RWPE1 (cell line): Measurements from ENCODE around the gene PDE6D.

Source experiments
- CTCF ChIA-PET: fragments of 350-600 bp; sonication (Branson Sonifier 250); formaldehyde crosslinking; extraction: SDS; loops from one replicate; lab custom pipeline; 2021; lab: Yijun Ruan, JAX
- POLR2A ChIA-PET: fragments of 400-600 bp; formaldehyde crosslinking; extraction: SDS; loops from one replicate; lab custom pipeline; 2020; ENCODE audit warnings: antibody characterized with exemption; ENCODE audit not compliant: low non-redundant PET; lab: Yijun Ruan, JAX
- DNase-seq: peaks from one replicate; pipeline ENCODE4 v3.0.0; 2012; ENCODE audit warnings: low spot score
- H3K27ac ChIP-seq: fragments of 450-650 bp; 2 replicates; pipeline ENCODE4 v1.5.1; 2017
- CTCF ChIP-seq: fragments of 450-650 bp; conservative IDR thresholded peaks from 2 replicates; pipeline ENCODE4 v1.5.1; 2017; ENCODE audit warnings: low read depth, mild to moderate bottlenecking

The PDE6D gene

GRCh38 chr2:231780123-231780908, 766 bp downstream of the PDE6D start:
- ChIA-PET POLR2A (interaction anchor here (0.6 kb wide), 1 partner anchor 1567 kb away, joined by 3 read pairs; no protein-coding TSS in a partner anchor), CTCF (no interaction called here)
- TF ChIP-seq CTCF, result no peak
- H3K27ac ChIP-seq, result peak overlapping the region; percentile 85
- peak; percentile 30 for DNase-seq

GRCh38 chr2:231769170-231770136, 11.6 kb downstream of the PDE6D start:
- no peak for DNase-seq
- CTCF ChIA-PET, result no interaction called here
- POLR2A ChIA-PET, result no interaction called here
- no peak overlapping the region for H3K27ac ChIP-seq
- TF ChIP-seq CTCF, result no peak

DNA sequence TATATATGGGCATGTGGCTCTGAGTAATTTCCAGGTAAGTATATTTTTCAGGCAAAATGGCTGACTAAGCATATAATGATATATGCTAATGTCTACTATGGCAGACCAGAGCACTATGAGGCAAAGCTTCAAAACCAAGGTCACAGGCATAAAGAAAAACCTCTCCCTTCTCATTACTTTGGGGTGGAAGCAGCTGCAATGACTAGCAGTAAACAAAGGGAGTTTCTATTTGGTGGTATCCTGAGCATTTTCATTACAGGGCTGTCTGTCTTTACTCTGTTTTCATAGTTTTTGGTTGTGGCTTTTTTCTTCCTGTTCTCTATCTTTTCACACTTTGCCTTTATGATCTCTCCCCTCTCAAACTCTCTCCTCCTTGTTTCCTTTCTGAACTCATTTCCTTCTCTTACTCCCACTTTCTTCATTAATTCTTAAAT, 15.6 kb downstream of the PDE6D start:
- H3K27ac ChIP-seq, result no peak overlapping the region
- ChIA-PET POLR2A (no interaction called here), CTCF (no interaction called here)
- DNase-seq, result no peak
- no peak for TF ChIP-seq CTCF

DNA sequence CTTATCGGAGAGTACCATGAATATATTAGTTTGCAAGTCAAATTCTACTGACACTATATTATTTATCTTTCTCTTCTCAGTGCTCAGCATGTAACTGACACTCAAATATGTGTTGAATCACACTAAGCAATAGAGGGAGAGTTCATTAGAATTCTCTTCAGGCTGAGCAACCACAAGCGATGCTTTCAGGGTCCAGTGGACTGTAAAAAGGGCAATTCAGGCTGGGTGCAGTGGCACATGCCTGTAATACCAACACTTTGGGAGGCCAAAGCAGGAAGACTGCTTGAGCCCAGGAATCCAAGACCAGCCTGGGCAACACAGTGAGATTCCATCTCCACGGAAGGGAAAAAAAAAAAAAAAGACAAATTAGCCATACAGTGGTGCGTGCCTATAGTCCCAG, 16.3 kb downstream of the PDE6D start:
- ChIA-PET POLR2A (no interaction called here), CTCF (no interaction called here)
- no peak for DNase-seq
- no peak overlapping the region for H3K27ac ChIP-seq
- TF ChIP-seq CTCF, result no peak

- no peak for TF ChIP-seq CTCF
- no peak for DNase-seq
- POLR2A ChIA-PET, result no interaction called here
- CTCF ChIA-PET, result no interaction called here
- H3K27ac ChIP-seq, result no peak overlapping the region
These were observed 17.0 kb downstream of the PDE6D start for GRCh38 chr2:231764124-231764523.

DNA sequence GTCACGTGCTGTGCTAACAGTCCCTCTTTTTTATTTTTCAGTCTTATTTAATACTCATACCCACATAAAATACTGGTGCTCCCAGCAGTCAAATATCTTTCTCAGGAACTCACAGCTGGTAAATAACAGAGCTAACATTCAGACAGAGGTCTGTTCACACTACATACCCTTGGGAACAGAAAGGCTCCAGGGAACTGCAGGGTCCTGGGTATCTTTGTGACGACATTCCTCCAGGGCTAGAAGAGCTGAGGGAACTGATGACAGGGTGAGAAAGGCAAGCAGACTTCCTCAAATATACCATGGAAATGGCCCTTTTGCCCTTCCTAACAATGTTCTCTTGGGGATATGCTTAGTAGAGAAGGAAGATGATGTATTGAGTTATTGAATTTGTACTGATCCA, 19.3 kb downstream of the PDE6D start:
- POLR2A ChIA-PET, result no interaction called here
- CTCF ChIA-PET, result no interaction called here
- no peak overlapping the region for H3K27ac ChIP-seq
- no peak for DNase-seq
- TF ChIP-seq CTCF, result no peak
